GM18502 (cell line): Measurements from ENCODE around the gene LSM11.

Source experiments
- ATAC-seq: cut with Tn5 transposase; IDR thresholded peaks from one replicate; pipeline ENCODE4 v1.9.1; 2021; ENCODE audit warnings: mild to moderate bottlenecking; ENCODE audit not compliant: unreplicated experiment, poor library complexity

LSM11 gene

GRCh38 chr5:157766902-157767301 is 23.4 kb downstream of the LSM11 start:
- no peak for ATAC-seq

GRCh38 chr5:157767689-157768088 is 24.2 kb downstream of the LSM11 start:
- no peak for ATAC-seq

- ATAC-seq: no peak
Observed at GRCh38 chr5:157770665-157771064, 27.2 kb downstream of the LSM11 start.

GRCh38 chr5:157772127-157772526 is 28.6 kb downstream of the LSM11 start:
- ATAC-seq: no peak

- ATAC-seq: no peak
Observed at GRCh38 chr5:157778121-157778805, 34.8 kb downstream of the LSM11 start.

GRCh38 chr5:157779221-157779620 is 35.7 kb downstream of the LSM11 start:
- no peak for ATAC-seq

- ATAC-seq: no peak
Observed at GRCh38 chr5:157785801-157786200, 42.3 kb downstream of the LSM11 start.

DNA sequence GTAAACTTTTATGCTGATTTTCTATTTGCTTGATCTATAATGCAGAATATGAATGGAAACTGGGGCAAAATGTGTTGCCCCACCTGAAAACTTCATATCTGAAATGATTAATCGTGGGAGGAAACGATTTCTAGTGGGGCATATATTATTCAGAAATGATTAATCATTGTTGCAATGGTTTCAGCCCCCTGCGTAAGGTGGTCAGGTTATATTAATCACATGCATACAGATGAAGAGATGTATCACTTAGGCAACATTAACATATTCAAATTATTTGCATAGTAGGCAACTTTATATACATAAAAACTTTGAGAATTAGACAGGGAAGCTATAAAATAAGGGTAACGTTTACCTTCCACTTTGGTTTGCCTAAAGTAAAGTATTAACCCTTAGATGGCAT is 49.8 kb downstream of the LSM11 start:
- ATAC-seq: no peak

- ATAC-seq: no peak
Observed at GRCh38 chr5:157799578-157799977, 56.1 kb downstream of the LSM11 start.

GRCh38 chr5:157800137-157800536 is 56.6 kb downstream of the LSM11 start:
- no peak for ATAC-seq

DNA sequence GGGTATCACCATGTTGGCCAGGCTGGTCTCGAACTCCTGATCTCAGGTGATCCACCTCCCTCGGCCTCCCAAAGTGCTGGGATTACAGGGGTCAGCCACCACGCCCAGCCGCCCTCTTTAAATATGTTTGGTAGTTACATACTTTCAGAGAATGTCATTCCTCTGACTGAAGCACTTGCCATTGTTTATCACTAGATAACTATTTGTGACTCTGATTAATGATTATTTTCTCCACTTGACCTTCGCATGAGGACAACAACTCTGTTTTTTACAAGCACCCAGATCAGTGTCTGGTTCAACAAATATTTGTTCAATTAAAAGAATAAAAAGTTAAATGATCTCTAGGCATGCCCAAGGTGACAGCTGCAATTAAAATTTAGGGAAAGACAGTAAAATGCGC is 59.2 kb downstream of the LSM11 start:
- no peak for ATAC-seq

DNA sequence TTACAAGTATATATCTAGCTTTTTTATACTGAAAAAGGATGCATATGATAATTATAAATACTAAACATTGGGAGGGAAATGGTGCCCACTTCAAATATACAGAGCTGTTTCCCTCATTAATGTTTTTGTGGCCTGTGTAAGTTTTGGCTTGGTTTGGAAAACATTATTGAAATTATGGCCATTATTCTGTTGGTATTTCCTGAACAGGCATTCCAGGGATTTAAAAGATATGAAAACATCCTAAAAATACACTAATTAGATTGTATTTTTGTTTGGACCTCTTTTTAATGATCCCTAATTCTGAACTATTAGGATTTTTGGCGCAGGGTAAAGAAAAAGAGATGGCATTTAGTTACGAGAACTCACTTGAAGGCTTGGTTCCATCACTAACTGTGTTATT is 64.5 kb downstream of the LSM11 start:
- ATAC-seq: no peak
